ENCODE measurements around the gene TTC7B. TPM values are rescaled to one million over a fixed set of nuclear protein-coding genes. Genes with fewer than 3 reads are reported as not detected.

Gene TTC7B
- total RNA-seq, 2 experiments from 2014 or later: 1.2 to 1.3 TPM

- TF ChIP-seq CTCF (IDR thresholded peaks at IDR 0.05): no peak
- Mint-ChIP-seq H3K36me3 (ENCODE audit: low read depth) (no peaks in the 10 kb centered on the region), H3K4me1 (ENCODE audit: low read depth) (no peaks in the 10 kb centered on the region), H3K4me3 (no peak overlapping the region), H3K9me3 (no peaks in the 10 kb centered on the region), H3K27ac (no peak overlapping the region), H3K27me3 (no peaks in the 10 kb centered on the region)
- no peaks in the 10 kb centered on the region for H3K36me3 ChIP-seq (ENCODE audit: insufficient read depth, low read length)
- no peak overlapping the region for H3K27ac ChIP-seq (ENCODE audit: low read depth in 1 of 2, low read length in 2 of 2)
- H3K27me3 ChIP-seq (ENCODE audit: control insufficient read depth in 1 of 2, insufficient read depth in 2 of 2, low read length in 2 of 2): no peaks in the 10 kb centered on the region
- ChIA-PET POLR2A (interaction anchor here (0.6 kb wide), 1 partner anchor 397 kb away, joined by 4 read pairs; no protein-coding TSS in a partner anchor), CTCF (no interaction called here)
- no peak for DNase-seq
- intact Hi-C loops (cut with DNase I, micrococcal nuclease): no loop called here
- H3K4me1 ChIP-seq (ENCODE audit: insufficient read depth, low read length): no peaks in the 10 kb centered on the region
- ATAC-seq (ENCODE audit: poor library complexity): no peak
- peaks cover 0 to 4% of the 10 kb centered on the region in 2 experiments for H3K9me3 ChIP-seq (ENCODE audit: control insufficient read depth in 1 of 2, insufficient read depth in 1 of 2, low read length in 2 of 2)
- H3K4me3 ChIP-seq (ENCODE audit: low read length): no peak overlapping the region
Measured at GRCh38 chr14:90743425-90743824, 72.8 kb downstream of the TTC7B start.

- intact Hi-C loops (cut with DNase I, micrococcal nuclease): no loop called here
- no peak overlapping the region for H3K27ac Mint-ChIP-seq
Measured at GRCh38 chr14:90742729-90743128, 73.5 kb downstream of the TTC7B start.

GRCh38 chr14:90742252-90742651, 74.0 kb downstream of the TTC7B start:
- Mint-ChIP-seq H3K36me3 (ENCODE audit: low read depth) (no peaks in the 10 kb centered on the region), H3K27me3 (no peaks in the 10 kb centered on the region), H3K9me3 (no peaks in the 10 kb centered on the region), H3K4me1 (ENCODE audit: low read depth) (no peaks in the 10 kb centered on the region), H3K27ac (no peak overlapping the region), H3K4me3 (no peak overlapping the region)
- intact Hi-C loops (cut with DNase I, micrococcal nuclease): no loop called here
- DNase-seq: no peak
- H3K9me3 ChIP-seq (ENCODE audit: control insufficient read depth in 1 of 2, insufficient read depth in 1 of 2, low read length in 2 of 2): no peaks in the 10 kb centered on the region
- H3K36me3 ChIP-seq (ENCODE audit: insufficient read depth, low read length): no peaks in the 10 kb centered on the region
- H3K27me3 ChIP-seq (ENCODE audit: control insufficient read depth in 1 of 2, insufficient read depth in 2 of 2, low read length in 2 of 2): no peaks in the 10 kb centered on the region
- CTCF ChIA-PET: interaction anchor here (0.7 kb wide), 1 partner anchor 10 kb away, joined by 3 read pairs; no protein-coding TSS in a partner anchor
- no peak overlapping the region for H3K27ac ChIP-seq (ENCODE audit: low read depth in 1 of 2, low read length in 2 of 2)
- H3K4me1 ChIP-seq (ENCODE audit: insufficient read depth, low read length): no peaks in the 10 kb centered on the region
- no peak overlapping the region for H3K4me3 ChIP-seq (ENCODE audit: low read length)
- POLR2A ChIA-PET: no interaction called here
- ATAC-seq (ENCODE audit: poor library complexity): no peak
- no peak for TF ChIP-seq CTCF (IDR thresholded peaks at IDR 0.05)

More at GRCh38 chr14:90742729-90743128, 73.5 kb downstream of the TTC7B start:
- Mint-ChIP-seq H3K4me3 (no peak overlapping the region), H3K9me3 (no peaks in the 10 kb centered on the region), H3K36me3 (ENCODE audit: low read depth) (no peaks in the 10 kb centered on the region), H3K4me1 (ENCODE audit: low read depth) (no peaks in the 10 kb centered on the region), H3K27me3 (no peaks in the 10 kb centered on the region)
- H3K27me3 ChIP-seq (ENCODE audit: control insufficient read depth in 1 of 2, insufficient read depth in 2 of 2, low read length in 2 of 2): no peaks in the 10 kb centered on the region
- H3K4me1 ChIP-seq (ENCODE audit: insufficient read depth, low read length): no peaks in the 10 kb centered on the region
- no peak overlapping the region for H3K4me3 ChIP-seq (ENCODE audit: low read length)
- no peak for TF ChIP-seq CTCF (IDR thresholded peaks at IDR 0.05)
- POLR2A ChIA-PET: no interaction called here
- CTCF ChIA-PET: no interaction called here
- ATAC-seq (ENCODE audit: poor library complexity): no peak
- DNase-seq: no peak
- no peak overlapping the region for H3K27ac ChIP-seq (ENCODE audit: low read depth in 1 of 2, low read length in 2 of 2)
- H3K9me3 ChIP-seq (ENCODE audit: control insufficient read depth in 1 of 2, insufficient read depth in 1 of 2, low read length in 2 of 2): no peaks in the 10 kb centered on the region
- H3K36me3 ChIP-seq (ENCODE audit: insufficient read depth, low read length): no peaks in the 10 kb centered on the region

Measured in CD4-positive, alpha-beta T cell (primary cell).